Measurements from ENCODE around the gene TMEM63A. TPM values are rescaled to one million over a fixed set of nuclear protein-coding genes. Genes with fewer than 3 reads are reported as not detected.

TMEM63A gene
- total and polyA plus RNA-seq, 2 of the 13 experiments (the other 11 are each of a cell fraction or from before 2014, with no cell fraction given): 23.9 to 53.3 TPM

- TF ChIP-seq ZBTB49 (CRISPR knock-in tag; IDR thresholded peaks at IDR 0.05; ENCODE audit: borderline replicate concordance): no peak
- no peak for TF ChIP-seq ZNF33A (CRISPR knock-in tag; IDR thresholded peaks at IDR 0.05; ENCODE audit: borderline replicate concordance)
- TF ChIP-seq SALL1 (CRISPR knock-in tag; IDR thresholded peaks at IDR 0.05): peak; percentile 64
- no peak; the same call in 1 of the 2 replicates for TF ChIP-seq SKIL (CRISPR knock-in tag; IDR thresholded peaks at IDR 0.05; ENCODE audit: borderline replicate concordance)
- TF ChIP-seq ZNF841 (CRISPR knock-in tag; IDR thresholded peaks at IDR 0.05; ENCODE audit: borderline replicate concordance): no peak
- TF ChIP-seq SP4 (CRISPR knock-in tag; IDR thresholded peaks at IDR 0.05): no peak
- TF ChIP-seq NPAS2 (CRISPR knock-in tag; IDR thresholded peaks at IDR 0.05; ENCODE audit: borderline replicate concordance): no peak
- no peak for TF ChIP-seq NR2F6 (IDR thresholded peaks at IDR 0.05)
- no peak for TF ChIP-seq NR2F6 (CRISPR knock-in tag; IDR thresholded peaks at IDR 0.05)
- TF ChIP-seq ZBTB7B (CRISPR knock-in tag; IDR thresholded peaks at IDR 0.05): no peak; the same call in 1 of the 2 replicates
- no peak for TF ChIP-seq SRSF1 (optimal IDR thresholded peaks at IDR 0.05; ENCODE audit: low read depth, low read length)
- TF ChIP-seq ZNF607 (CRISPR knock-in tag; IDR thresholded peaks at IDR 0.05; ENCODE audit: borderline replicate concordance): peak; percentile 65
- TF ChIP-seq UBTF (CRISPR knock-in tag; IDR thresholded peaks at IDR 0.05): peak; percentile 99
- peak; percentile 25; the same call in 1 of the 2 replicates for TF ChIP-seq ZSCAN21 (CRISPR knock-in tag; IDR thresholded peaks at IDR 0.05; ENCODE audit: borderline replicate concordance)
- TF ChIP-seq SMARCE1 (IDR thresholded peaks at IDR 0.05; ENCODE audit: borderline replicate concordance): no peak
- peak; percentile 19; the same call in 1 of the 2 replicates for TF ChIP-seq ZNF839 (CRISPR knock-in tag; IDR thresholded peaks at IDR 0.05; ENCODE audit: borderline replicate concordance)
- TF ChIP-seq ATF3 (CRISPR knock-in tag; IDR thresholded peaks at IDR 0.05): no peak
Measured at GRCh38 chr1:225881959-225882693, at the start of gene TMEM63A (continued).

All from HepG2 (cell line).